Smooth muscle cell of the brain vasculature (primary cell): Measurements from ENCODE around the gene HIVEP2.

Experiments
- DNase-seq: peaks from one replicate; pipeline ENCODE4 v3.0.0-alpha.2; 2012; ENCODE audit warnings: low read depth, low spot score

HIVEP2 gene

GRCh38 chr6:142844065-142844755 is 100.8 kb downstream of the HIVEP2 start:
- DNase-seq, result no peak

GRCh38 chr6:142843361-142843760 is 101.6 kb downstream of the HIVEP2 start:
- DNase-seq, result no peak

DNA sequence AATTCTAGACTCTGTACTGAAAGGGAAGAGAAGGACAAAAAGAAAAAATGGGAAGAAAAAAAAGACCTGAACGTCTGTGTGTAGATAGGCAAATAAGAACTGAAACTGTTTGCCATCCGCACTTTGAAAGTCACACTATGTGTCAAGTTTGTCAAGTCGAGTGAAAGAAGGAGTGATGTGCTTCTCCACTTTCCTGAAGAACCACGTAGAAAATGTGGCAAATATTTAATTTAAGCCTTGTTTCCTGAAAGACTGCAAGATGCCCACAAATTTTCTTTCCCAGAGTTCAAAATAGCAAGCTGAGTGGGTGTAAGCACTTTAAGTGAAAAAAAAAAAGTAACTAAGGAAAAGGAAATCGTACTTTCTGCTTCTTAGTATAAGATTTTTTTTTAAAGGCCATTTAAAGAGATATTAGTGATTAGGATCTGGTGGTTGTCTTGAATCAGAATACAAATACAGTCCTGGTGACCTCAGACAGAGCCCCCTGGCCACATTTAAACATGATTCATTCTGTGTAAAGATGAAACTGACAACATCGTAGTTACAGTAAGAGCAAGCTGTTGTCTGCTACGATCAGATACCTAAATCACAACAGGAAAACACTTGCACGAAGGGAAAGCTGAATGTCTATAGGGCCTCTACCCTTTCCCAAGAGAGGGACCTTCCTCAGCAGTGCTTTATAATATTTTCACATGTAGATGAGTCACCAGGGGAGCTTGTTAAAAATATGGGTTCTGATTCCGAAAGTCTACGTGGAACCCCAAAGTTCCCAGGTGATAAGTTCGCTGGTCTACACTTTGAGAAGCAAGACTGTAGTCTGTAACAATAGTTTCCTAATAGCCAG is 102.3 kb downstream of the HIVEP2 start:
- DNase-seq, result no peak

DNA sequence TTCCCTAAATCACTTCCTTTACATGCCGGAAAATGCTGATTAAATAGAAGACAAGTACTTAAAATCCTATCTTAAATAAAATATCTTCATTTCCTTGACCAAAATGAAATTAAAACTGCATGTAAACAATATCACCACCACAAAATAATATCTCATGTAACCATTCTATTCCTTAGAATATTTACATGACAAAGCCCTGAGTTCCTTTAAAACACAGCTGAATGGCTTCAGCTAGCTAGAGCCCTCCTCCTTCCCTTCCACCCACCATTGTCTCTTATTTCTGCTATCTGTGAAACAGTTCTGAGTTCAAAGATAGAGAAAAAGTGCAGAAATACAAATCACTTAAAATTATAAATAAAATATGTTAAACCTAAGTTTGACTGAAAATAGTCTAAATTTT is 103.1 kb downstream of the HIVEP2 start:
- no peak for DNase-seq

GRCh38 chr6:142839686-142840040 is 105.3 kb downstream of the HIVEP2 start:
- DNase-seq, result no peak

GRCh38 chr6:142838821-142839685 is 105.9 kb downstream of the HIVEP2 start:
- no peak for DNase-seq

DNA sequence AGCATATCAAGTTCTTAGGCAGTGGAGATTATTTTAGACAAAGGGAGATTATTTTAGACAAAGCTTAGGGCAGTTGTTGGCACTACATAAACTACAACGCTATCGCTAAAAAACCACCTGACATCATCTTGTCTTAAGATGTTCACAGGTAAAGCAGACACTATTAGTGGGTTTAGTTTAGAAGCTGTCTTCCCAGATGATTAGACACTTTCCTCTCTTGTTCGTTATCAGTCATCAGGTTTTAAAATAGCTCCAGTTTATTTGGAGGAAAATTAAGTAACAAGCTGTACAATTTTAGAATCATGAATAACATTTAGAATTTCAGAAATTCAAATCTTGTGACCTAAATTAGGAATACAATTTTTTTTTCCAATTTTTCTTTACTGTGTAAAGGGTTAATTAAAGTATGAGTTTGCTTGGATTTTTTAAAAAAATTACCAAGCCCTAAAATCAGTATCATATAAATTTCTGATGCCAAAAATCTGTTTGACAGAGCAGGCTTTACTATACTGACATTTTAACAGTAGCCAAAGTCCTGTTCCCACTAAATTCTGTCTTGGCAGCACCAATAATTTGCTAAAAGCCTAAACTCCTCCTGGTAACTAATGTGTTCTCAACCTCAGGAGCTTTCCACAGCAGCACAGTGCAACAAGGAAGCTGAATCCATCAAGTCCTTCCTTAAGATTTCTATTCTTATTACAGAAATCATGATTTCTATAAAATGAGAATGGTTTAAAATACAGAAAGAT is 109.0 kb downstream of the HIVEP2 start:
- DNase-seq, result no peak

DNA sequence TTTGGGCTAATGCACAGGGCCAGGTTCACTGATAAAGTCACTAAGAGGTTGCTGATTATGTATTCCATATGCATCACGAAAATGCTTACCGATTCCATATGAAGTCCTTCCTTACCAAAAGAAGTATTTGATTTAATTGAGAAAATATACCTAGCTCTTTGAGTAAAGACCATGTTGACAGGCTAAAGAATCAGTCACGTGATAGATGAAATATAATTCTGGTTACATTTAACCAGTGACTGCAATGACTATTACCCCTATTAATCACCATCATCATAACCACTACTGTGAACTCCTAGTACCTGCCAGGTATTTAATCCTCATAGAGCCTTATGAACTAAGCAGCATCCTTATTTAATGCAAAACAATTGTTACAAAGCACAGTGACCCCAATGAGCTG is 110.1 kb downstream of the HIVEP2 start:
- DNase-seq, result no peak

- DNase-seq, result no peak
Measured at GRCh38 chr6:142833798-142834197, 111.2 kb downstream of the HIVEP2 start.

DNA sequence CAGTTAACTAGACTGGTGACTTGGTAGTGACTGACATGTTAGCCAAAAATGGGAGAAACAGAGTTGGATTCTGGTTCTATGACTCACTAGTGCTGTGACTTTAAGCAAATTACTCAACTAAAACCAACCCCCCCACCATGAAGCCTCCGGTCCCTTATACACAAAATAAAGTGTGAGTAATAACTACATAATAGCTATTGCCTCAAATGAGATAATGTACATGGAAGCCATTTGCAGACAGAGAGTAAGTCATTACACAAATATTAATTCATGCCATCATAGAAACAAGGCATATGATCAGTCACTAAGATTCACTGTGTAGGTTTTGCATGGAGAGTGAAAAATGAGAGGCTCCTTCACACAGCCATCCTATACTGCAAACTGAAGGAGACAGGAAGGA is 111.9 kb downstream of the HIVEP2 start:
- DNase-seq, result no peak

DNA sequence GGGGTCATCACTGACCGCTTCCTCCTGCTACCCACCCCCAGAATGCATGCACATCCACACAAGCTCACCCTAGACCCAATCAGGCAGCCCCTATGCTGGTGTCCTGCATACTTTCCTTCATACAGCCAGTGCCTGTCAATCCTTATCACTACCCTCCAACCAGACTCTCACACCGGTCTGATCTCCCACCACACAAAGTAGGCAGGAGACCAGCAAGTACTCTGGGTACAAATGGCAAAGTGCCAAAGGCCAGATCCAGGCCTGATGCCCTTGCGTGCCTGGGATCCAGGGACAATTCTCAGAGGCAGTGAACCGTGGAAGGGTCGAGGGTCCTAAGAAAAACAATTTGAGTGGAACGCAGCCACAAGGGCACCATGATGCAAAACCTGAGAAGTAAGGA is 114.2 kb downstream of the HIVEP2 start:
- no peak for DNase-seq

DNA sequence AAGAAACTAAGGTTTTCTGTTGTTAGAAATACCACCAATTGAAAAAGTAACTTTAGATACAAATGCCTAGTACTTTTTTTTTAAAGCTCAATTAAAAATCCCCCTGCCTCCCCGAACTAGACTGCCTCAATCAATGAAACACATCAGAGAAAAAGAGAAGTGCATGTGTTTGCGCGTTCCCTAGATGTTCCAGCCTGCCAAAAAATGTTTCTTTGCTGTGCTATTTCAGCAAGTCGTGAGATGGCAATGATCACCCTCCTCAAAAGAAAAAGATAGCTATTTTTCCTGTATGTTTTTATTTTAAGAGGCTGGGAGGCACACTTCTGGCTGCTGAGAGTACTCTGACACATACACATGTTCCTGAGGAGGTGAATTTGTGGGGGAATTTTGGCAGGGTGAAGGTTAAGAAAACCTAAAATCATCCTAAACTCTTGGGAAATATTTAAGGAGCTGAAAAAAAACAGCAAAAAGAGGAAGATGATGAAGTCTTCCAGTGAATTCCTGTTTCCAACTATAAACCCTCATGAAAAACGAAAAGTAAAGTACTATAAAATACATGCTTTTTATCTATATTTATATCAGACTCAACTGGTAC is 114.8 kb downstream of the HIVEP2 start:
- DNase-seq, result no peak

DNA sequence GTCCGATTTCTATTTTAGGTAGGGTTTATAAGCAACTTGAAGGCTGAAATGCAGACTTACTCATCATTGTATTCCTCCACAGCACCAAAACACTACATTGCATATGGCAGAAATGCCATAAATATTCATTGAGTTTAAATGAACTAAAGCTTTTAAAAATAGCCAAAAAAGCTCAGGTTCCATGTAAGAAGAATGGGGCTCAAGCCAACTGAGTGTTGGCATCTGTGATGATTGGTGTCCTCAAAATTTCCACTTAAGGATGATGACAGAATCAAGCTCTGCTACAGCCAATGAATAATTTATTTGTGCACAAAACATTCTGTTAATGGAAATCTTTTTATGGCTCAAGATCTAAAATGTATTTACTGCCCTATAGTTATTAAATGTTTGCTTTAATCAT is 115.4 kb downstream of the HIVEP2 start:
- DNase-seq, result no peak

DNA sequence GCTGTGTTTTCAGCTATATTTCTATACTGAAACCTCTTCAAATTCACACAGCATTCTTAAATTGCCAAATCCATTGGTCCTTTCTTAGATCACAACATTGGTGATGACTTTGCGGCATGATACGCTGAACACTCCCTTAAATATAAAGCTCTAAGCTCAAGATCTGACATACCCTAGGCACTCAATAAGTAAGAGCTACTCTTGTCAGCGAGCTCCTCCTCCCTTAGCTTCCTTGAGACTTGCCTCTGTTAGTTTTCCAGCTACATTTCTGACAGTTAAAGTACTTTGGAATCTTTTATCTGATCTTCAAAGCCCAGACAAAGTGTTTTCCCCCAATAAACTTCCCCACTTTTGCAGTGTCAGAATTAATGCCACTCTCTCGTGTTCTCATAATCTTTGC is 117.0 kb downstream of the HIVEP2 start:
- no peak for DNase-seq

DNA sequence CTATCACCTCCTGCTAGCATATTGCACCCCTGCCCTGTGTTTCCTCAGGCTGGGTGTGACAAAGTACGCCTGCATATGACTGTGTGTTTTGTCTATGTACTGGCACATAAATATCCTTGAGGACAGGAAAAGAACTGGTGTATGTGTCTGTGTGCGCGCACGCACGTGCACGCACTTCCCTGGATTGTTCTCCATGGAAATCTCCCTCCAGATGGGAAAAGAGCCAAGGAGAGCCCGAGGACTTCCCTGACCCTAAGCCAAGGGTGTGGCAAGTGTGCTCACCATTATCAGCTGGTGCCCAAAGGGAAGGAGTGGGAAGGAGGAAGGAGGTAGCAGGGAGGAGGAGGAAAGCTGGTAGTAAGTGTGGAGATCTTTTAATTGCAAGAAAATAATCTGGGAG is 117.6 kb downstream of the HIVEP2 start:
- DNase-seq, result no peak

DNA sequence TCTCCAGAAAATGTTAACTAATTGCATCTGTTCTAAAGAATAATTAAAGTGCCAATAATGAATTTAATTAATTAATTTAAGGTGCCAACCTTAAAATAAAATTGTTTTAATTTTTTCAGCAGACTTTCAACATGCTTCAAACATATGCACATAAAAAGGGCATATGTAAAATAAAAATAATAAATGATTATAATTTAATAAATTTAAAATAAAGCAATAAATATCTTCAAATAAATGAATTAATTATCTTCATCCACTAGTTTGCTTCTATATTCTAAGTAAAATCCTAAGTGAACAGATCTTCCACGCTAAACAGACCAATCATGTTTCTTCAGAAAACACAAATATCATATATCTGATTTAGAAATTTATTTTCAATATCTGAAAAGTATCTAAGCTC is 119.2 kb downstream of the HIVEP2 start:
- DNase-seq, result no peak

GRCh38 chr6:142824426-142824825 is 120.5 kb downstream of the HIVEP2 start:
- no peak for DNase-seq

- DNase-seq, result no peak
Measured at GRCh38 chr6:142823256-142823902, 121.6 kb downstream of the HIVEP2 start.

GRCh38 chr6:142822842-142823241 is 122.1 kb downstream of the HIVEP2 start:
- no peak for DNase-seq

DNA sequence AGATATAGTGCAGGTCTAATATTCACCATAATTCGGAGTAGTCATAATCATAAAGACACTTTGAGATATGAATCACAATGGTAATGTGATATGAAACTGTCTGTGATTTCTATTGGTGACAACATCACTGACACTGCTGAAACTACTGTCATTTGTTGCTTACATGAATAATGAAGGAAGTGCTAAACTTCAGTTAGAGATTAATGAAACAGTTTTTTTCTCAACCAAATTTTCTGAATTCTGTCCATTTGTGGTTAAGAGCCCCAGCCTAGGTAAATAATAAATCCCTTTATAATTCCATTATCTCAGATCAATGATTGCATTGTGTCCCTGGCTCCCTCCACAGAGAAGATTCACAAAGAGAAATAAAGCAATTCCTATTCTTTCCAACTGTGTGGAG is 122.6 kb downstream of the HIVEP2 start:
- DNase-seq, result no peak

GRCh38 chr6:142821860-142822259 is 123.1 kb downstream of the HIVEP2 start:
- DNase-seq, result no peak
